ENCODE data around the gene DPCD. TPM values are rescaled to one million over a fixed set of nuclear protein-coding genes. Genes with fewer than 3 reads are reported as not detected.

The DPCD gene
- total and polyA plus RNA-seq, 2 of the 8 experiments (the other 6 are each of a cell fraction or from before 2014, with no cell fraction given), result 21.2 to 31.4 TPM

- Histone ChIP-seq H2BK12ac (ENCODE audit: low read depth, low read length) (no peak overlapping the region), H3K18ac (ENCODE audit: extremely low read depth, low read length) (no peak overlapping the region), H3K4me1 (replicated peaks in 1 of 4; ENCODE audit: control insufficient read depth in 3 of 4, insufficient read depth in 4 of 4, low read length in 3 of 4) (peaks cover 4 to 16% (median 9%) of the 10 kb centered on the region in 4 experiments), H3K23me2 (ENCODE audit: low read depth, low read length) (no peaks in the 10 kb centered on the region), H3K56ac (replicated peaks; ENCODE audit: insufficient read length, low read depth, low read length) (no peak overlapping the region), H3K4me2 (ENCODE audit: insufficient read depth in 1 of 2, low read depth in 2 of 2, low read length in 2 of 2) (no peak overlapping the region), H3K9me3 (ENCODE audit: insufficient read depth in 2 of 2, low read depth in 1 of 2, low read length in 1 of 2) (peaks cover 6 to 9% of the 10 kb centered on the region in 2 experiments; a peak in 2 of 4 replicates), H3K23ac (ENCODE audit: insufficient read length) (no peak overlapping the region), H2BK15ac (ENCODE audit: low read length) (no peak overlapping the region), H3K9ac (replicated peaks in 1 of 4; ENCODE audit: extremely low read depth in 1 of 4, low read depth in 3 of 4, low read length in 3 of 4) (no peak overlapping the region), H3K79me2 (ENCODE audit: control insufficient read depth in 1 of 2, insufficient read depth in 2 of 2, low read length in 2 of 2) (no peaks in the 10 kb centered on the region), H3K36me3 (ENCODE audit: control insufficient read depth in 2 of 4, insufficient read depth in 4 of 4, low read length in 3 of 4) (peaks cover 4 to 25% (median 10%) of the 10 kb centered on the region in 4 experiments; a peak in 5 of 8 replicates), H3K14ac (ENCODE audit: insufficient read length) (no peak overlapping the region), H3K27ac (ENCODE audit: low read depth, low read length) (no peak overlapping the region), H2AK5ac (ENCODE audit: low read depth, low read length) (no peak overlapping the region), H4K91ac (replicated peaks; ENCODE audit: insufficient read length, low read length) (no peak overlapping the region), H3K79me1 (ENCODE audit: low read depth, low read length) (no peaks in the 10 kb centered on the region), H2BK20ac (ENCODE audit: low read length) (no peak overlapping the region), H4K20me1 (replicated peaks in 1 of 2; ENCODE audit: control insufficient read depth in 1 of 2, insufficient read depth in 2 of 2, low read length in 2 of 2) (peaks cover 0 to 8% of the 10 kb centered on the region in 2 experiments), H4K8ac (ENCODE audit: extremely low read depth, insufficient read depth, low read length) (no peak overlapping the region), H3K27me3 (replicated peaks in 1 of 4; ENCODE audit: control insufficient read depth in 3 of 4, extremely low read depth in 1 of 4, insufficient read depth in 3 of 4, low read length in 3 of 4) (no peaks in the 10 kb centered on the region; a peak in 1 of 7 replicates), H4K5ac (ENCODE audit: insufficient read length, low read depth, low read length) (no peak overlapping the region), H2BK5ac (ENCODE audit: low read depth, low read length) (no peak overlapping the region), H2AFZ (ENCODE audit: low read length) (no peak overlapping the region), H3K4ac (replicated peaks; ENCODE audit: insufficient read length, low read depth, low read length) (no peak overlapping the region), H3K4me3 (ENCODE audit: extremely low read depth in 1 of 4, insufficient read depth in 2 of 4, low read depth in 3 of 4, low read length in 4 of 4) (no peak overlapping the region), H2BK120ac (replicated peaks; ENCODE audit: low read depth, low read length) (no peak overlapping the region)
- WGBS, 2 experiments (ENCODE audit: extremely low coverage in 1 of 2, insufficient coverage in 1 of 2, insufficient read length in 1 of 2, insufficient replicate concordance in 2 of 2, low coverage in 1 of 2, low lambda C conversion rate in 2 of 2, missing lambda C conversion rate in 1 of 2), result 96% methylated on average over 12 of the region's 12 CpGs; no CpG with 5 or more reads in 1 of the 2 experiments
- FAIRE-seq, result no peak
- ChIA-PET CTCF (ENCODE audit: partially characterized antibody) (interaction anchor here (1.4 to 7.5 kb wide), 4 partner anchors 10 to 202 kb away, joined by 4 to 56 read pairs (median 18); partner anchors contain the start of gene NPM3), POLR2A (ENCODE audit: partially characterized antibody) (interaction anchor here (1.4 to 6.5 kb wide), 3 partner anchors 8 to 73 kb away, joined by 4 to 42 read pairs (median 7); partner anchors contain the start of genes DPCD and POLL)
- TF ChIP-seq EZH2 (IDR thresholded peaks at IDR 0.05; ENCODE audit: low read depth, low read length, severe bottlenecking) (no peak), TCF12 (IDR thresholded peaks at IDR 0.05; ENCODE audit: low read depth, low read length) (no peak), FOSL1 (IDR thresholded peaks at IDR 0.05; ENCODE audit: insufficient read depth, low read depth, low read length) (no peak), MAX (IDR thresholded peaks at IDR 0.05) (no peak), SP1 (IDR thresholded peaks at IDR 0.05; ENCODE audit: low read depth, low read length) (no peak), BACH1 (IDR thresholded peaks at IDR 0.05; ENCODE audit: low read length) (no peak)
- no peak for DNase-seq (ENCODE audit: low read depth in 1 of 2, low spot score in 2 of 2)
Measured at GRCh38 chr10:101579516-101579870, 8.6 kb upstream of the DPCD start.

All from H1 (cell line).